B cell (primary cell): ENCODE results near the gene FAM53A.

ENCODE experiments used
- EZH2 ChIP-seq: IDR thresholded peaks from 2 replicates; pipeline ENCODE4 v1.6.1; 2012; ENCODE audit warnings: borderline replicate concordance, low read depth, mild to moderate bottlenecking, moderate library complexity, low read length; ENCODE audit not compliant: insufficient read depth, poor library complexity, severe bottlenecking
- TF ChIP-seq, protein P1 (sequence below): fragments of 200-600 bp; IDR thresholded peaks from one replicate; pipeline ENCODE4 v1.8.0; 2022; ENCODE audit warnings: antibody characterized with exemption, mild to moderate bottlenecking

DNA sequence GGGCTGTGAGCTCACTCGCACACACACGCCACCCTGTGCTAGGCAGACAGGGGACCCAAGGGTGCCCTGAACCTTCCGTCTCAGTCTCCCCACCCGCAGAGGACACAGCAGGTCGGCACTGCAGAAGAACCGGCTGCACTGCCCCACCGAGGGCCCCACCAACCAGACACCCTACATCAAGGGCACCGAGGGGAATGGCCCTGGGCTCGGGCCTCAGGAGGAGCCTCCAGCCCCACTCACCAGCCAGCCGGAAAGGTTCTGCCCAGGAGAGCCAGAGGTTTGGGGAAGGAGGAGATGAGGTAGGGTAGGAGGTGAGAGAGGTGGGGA lies 45.9 kb downstream of the FAM53A start:
- TF ChIP-seq, protein P1, sequence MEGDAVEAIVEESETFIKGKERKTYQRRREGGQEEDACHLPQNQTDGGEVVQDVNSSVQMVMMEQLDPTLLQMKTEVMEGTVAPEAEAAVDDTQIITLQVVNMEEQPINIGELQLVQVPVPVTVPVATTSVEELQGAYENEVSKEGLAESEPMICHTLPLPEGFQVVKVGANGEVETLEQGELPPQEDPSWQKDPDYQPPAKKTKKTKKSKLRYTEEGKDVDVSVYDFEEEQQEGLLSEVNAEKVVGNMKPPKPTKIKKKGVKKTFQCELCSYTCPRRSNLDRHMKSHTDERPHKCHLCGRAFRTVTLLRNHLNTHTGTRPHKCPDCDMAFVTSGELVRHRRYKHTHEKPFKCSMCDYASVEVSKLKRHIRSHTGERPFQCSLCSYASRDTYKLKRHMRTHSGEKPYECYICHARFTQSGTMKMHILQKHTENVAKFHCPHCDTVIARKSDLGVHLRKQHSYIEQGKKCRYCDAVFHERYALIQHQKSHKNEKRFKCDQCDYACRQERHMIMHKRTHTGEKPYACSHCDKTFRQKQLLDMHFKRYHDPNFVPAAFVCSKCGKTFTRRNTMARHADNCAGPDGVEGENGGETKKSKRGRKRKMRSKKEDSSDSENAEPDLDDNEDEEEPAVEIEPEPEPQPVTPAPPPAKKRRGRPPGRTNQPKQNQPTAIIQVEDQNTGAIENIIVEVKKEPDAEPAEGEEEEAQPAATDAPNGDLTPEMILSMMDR, result no peak
- no peak for TF ChIP-seq EZH2
